Stimulated activated CD8-positive, alpha-beta memory T cell treated with anti-CD3 and anti-CD28 coated beads, Interleukin-15, amount 100 ng/mL, for 1 hour (primary cell): ENCODE results near the gene TNFRSF1B.

ENCODE experiments used
- DNase-seq: peaks from one replicate; pipeline ENCODE4 v3.0.0-alpha.2; 2020; ENCODE audit warnings: low read depth

Gene TNFRSF1B

GRCh38 chr1:12194666-12195216, 27.9 kb downstream of the TNFRSF1B start:
- DNase-seq = no peak

DNA sequence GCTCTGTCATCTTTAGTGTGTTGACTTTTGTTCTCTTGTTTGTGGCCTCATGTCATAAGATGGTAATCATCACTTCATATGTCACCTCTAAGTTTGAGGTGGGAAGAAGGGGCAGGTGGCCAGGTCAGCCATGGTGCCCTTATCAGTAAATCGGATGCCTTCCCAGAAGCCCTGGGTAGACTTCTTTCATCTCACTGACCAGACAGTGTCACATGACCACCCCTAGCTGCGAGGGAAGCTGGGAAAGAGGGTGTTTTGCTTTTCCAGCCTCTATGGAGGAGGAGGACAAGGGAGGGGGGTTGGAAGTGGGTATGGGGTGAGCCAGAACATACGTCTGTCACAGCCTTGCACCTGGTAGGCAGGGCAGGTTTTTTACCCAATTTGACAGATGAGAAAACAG, 28.6 kb downstream of the TNFRSF1B start:
- DNase-seq = no peak

DNA sequence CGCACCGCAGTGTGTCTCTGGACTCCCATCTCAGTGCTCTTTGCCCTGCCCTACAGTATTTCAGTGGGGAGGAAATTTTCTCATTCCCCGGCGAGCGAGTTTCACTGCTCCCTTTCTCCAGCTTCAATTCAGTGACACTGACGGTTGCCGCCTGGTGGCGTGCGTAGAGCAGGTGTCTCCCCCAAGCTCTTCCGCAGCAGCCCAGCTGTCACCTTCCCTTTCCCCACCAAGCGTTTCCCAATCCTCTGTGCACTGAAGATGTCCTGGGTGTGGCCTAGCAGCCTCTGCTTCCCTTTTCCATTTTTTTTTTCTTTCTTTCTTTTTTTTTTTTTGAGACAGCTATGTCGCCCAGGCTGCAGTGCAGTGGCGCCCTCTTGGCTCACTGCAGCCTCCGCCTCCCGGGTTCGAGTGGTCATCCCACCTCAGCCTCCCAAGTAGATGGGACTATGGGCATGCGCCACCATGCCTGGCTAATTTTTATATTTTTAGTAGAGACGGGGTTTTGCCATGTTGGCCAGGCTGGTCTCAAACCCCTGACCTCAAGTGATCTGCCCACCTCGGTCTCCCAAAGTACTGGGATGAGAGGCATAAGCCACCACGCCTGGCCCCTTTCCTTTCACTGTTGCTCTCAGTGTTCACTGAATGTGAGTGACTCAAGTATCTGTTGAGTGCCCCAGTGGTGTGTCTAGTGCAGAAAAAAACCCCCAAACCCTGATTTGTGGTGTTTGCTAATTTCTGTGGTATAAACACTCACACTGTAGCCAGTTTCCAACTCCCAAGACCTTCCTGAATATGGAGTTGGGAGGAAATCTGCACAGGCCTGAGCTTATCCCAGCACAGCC, 30.1 kb downstream of the TNFRSF1B start:
- DNase-seq = no peak

DNA sequence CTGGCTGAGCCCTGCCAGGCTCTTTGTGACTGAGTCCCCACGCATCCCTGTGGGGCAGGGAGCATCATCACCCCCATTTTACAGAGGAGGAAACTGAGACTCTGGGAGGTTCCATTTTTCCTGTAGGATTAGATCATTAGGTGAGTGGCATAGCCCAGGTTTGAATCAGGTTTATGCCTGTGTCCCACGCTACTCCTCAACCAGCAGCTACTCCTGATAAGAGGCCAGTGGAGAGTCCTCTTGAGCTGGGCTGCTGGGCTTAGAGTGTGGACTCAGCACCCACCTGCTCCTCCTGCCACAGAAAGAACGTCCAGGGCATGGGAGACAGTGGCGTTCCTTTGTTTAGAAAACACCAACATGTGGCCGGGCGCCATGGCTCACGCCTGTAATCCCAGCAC, 30.7 kb downstream of the TNFRSF1B start:
- DNase-seq = no peak

DNA sequence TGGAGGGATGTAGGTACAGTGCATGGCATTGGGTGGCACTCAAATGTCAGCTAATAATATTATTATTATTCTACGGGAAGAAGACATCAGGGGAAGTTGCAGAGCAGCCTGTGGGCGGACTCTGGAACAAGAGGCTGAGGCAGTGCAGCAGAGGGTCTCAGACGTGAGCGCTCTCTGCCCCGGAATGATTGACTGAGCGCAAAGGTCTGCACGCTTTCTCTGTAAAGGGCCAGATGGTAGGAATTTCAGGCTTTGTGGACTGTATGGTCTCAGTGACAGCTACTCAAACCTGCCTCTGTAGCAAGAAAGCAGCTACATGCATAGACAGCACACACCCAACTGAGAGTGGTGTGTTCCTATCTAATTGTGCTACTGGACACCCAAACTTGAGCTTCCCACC, 33.4 kb downstream of the TNFRSF1B start:
- DNase-seq = no peak

- no peak for DNase-seq
Observed at GRCh38 chr1:12201352-12202189, 34.8 kb downstream of the TNFRSF1B start.

GRCh38 chr1:12202190-12202497, 35.4 kb downstream of the TNFRSF1B start:
- DNase-seq = no peak

DNA sequence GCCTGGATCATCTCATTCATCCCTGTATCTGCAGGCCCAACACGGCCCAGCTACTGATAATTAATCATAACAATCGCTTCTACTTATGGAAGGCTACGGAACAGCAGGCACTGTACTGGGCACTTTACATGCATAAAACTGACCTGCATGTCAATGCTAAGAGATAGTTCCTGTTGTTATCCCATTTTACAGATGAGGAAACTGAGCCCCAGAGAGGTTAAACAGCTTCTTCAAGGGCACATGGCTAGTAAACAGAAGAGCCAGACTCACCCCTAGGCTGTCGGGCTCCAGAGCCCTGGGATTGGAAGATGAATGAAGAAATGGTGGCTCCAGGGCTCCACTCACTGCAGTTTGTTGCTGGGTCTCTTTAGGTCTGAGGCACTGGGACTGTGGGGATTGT, 35.8 kb downstream of the TNFRSF1B start:
- no peak for DNase-seq

DNA sequence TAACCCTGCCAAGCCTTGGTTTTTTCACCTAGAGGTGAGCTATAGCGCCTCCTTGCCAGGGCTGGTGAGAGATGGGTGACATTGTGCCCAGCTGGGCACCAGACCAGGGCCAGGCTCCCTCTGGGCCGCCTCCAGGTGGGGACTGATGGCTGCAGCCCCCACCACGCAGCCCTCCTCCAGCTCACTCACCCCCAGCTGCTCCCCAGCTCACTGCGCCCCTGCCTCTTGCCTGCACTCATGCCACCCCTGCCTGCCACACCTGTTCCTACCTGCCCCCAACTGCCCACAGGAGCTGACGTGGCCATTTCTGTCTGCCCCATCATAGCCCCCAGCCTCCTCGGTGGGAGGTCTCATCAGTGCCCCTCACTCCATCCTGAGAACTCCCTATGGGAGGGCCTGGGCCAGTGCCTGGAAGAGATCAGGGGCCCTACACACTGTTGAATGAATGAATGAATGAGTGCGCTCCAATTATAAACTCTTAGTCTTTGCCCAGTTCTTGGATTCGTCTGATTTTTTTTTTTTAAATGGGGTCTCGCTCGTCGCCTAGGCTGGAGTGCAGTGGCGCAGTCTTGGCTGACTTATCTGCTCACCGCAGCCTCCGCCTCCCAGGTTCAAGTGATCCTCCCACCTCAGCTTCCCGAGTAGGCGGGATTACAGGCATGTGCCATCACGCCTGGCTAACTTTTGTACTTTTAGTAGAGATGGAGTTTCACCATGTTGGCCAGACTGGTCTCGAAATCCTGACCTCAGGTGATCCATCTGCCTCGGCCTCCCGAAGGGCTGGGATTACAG, 36.6 kb downstream of the TNFRSF1B start:
- no peak for DNase-seq

- no peak for DNase-seq
Observed at GRCh38 chr1:12204140-12204539, 37.3 kb downstream of the TNFRSF1B start.

DNA sequence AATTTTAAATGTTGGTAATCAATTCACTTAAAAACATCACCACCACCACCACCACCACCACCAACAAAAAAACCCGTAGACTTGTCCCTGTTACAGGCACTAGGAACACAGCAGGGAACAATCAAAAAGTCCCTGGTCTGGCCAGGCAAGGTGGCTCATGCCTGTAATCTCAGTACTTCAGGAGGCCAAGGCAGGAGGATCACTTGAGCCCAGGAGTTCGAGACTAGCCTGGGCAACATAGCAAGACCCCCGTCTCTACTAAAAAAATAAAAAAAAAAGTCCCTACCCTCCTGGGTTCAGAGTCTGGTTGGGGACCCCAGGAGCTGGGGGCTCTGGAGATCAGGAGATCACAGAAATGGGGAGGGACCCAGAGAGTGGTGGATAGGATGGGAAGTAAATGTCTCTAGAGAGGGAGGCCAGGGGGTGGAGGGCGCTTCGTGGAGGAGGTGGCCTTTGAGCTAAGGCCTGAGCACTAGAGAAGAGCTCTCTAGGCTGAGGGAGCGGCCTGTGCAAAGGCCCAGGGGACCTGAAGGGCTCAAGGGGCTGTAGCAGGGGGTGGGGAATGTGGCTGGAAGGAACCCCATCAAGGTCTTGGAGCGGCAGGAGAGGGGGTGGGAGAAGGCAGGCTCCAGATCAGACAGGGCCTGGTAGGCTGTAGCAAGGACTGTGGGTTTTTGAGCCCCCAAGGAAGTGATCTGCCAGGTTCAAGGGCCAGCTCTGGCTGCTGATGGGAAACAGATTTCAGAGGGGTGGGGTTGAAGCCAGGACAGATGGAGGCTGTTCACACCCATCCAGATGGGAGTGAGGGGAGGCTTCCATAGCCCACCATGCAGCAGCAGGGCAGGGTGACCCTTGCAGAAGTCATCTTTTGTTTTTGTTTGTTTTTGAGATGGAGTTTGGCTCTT, 38.2 kb downstream of the TNFRSF1B start:
- DNase-seq = no peak

- no peak for DNase-seq
Observed at GRCh38 chr1:12206238-12206637, 39.4 kb downstream of the TNFRSF1B start.

DNA sequence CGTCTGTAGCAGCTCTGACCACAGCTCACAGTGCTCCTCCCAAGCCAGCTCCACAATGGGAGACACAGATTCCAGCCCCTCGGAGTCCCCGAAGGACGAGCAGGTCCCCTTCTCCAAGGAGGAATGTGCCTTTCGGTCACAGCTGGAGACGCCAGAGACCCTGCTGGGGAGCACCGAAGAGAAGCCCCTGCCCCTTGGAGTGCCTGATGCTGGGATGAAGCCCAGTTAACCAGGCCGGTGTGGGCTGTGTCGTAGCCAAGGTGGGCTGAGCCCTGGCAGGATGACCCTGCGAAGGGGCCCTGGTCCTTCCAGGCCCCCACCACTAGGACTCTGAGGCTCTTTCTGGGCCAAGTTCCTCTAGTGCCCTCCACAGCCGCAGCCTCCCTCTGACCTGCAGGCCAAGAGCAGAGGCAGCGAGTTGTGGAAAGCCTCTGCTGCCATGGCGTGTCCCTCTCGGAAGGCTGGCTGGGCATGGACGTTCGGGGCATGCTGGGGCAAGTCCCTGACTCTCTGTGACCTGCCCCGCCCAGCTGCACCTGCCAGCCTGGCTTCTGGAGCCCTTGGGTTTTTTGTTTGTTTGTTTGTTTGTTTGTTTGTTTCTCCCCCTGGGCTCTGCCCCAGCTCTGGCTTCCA, 40.1 kb downstream of the TNFRSF1B start:
- no peak for DNase-seq

- no peak for DNase-seq
Observed at GRCh38 chr1:12208271-12208670, 41.5 kb downstream of the TNFRSF1B start.

- DNase-seq = peak; percentile 87
Observed at GRCh38 chr1:12208764-12209494, 42.1 kb downstream of the TNFRSF1B start.

DNA sequence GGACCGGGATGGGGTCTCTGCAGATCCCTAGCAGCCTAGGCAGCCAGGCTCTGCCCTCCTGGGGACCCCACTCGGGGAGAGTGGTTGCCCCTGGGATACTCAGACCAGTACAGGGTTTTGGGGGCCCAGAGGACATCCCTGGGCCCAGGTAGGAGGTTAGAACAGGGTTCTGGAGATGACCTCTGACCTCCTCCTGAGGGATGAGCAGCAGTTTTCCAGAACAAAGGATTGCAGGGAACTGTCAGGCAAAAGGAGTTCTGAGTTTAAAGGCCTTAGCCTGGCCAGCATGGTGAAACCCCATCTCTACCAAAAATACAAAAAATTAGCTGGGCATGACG, 42.7 kb downstream of the TNFRSF1B start:
- no peak for DNase-seq

- DNase-seq = no peak
Observed at GRCh38 chr1:12215118-12215961, 48.5 kb downstream of the TNFRSF1B start.

DNA sequence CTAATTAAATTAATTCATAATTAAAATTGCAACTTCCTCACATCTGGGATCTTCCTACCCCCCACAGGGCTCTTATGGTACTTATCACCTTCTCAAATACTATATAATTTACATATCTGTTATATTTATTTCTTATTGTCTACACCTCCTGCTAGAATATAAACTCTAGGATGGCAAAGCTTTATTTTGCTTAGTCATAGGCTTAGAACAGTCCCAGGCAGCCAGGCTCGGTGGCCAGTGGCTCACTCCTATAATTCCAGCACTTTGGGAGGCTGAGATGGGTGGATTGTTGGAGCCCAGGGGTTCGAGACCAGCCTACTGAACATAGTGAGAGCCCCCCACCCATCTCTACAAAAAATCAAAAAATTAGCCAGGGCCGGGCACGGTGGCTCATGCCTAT, 53.0 kb downstream of the TNFRSF1B start:
- DNase-seq = no peak

- no peak for DNase-seq
Observed at GRCh38 chr1:12220890-12221289, 54.1 kb downstream of the TNFRSF1B start.
